ENCODE measurements around the gene DNASE1L1.
"Not testable (repeated sequence)": the region's sequence is repeated elsewhere in the genome, so short reads cannot be mapped to it uniquely, and the experiment has no call there.

The DNASE1L1 gene

GRCh38 chrX:154403192-154403591 lies 5.9 kb downstream of the DNASE1L1 start:
- no peak for DNase-seq

GRCh38 chrX:154402622-154403127 lies 6.4 kb downstream of the DNASE1L1 start:
- no peak for DNase-seq

- DNase-seq: peak in 1 of 2 experiments; percentile 14
These were observed 7.0 kb downstream of the DNASE1L1 start for GRCh38 chrX:154401918-154402621.

GRCh38 chrX:154401045-154401799 lies 7.8 kb downstream of the DNASE1L1 start:
- no peak for DNase-seq

- DNase-seq: not testable (repeated sequence)
These were observed 8.7 kb downstream of the DNASE1L1 start for GRCh38 chrX:154400369-154400817.

GRCh38 chrX:154399527-154400368 lies 9.3 kb downstream of the DNASE1L1 start:
- DNase-seq: no peak

- peak; percentile 43 to 68 for DNase-seq
These were observed 10.2 kb downstream of the DNASE1L1 start for GRCh38 chrX:154398668-154399526.

- DNase-seq: peak; percentile 88 to 90
These were observed 11.0 kb downstream of the DNASE1L1 start, which contains the start of gene RPL10 for GRCh38 chrX:154397888-154398667. TSS of gene RPL10 (plus strand) at chrX:154398377. CDS start at chrX:154398520, 143 bp downstream.

- DNase-seq: peak; percentile 24 to 43
These were observed 11.8 kb downstream of the DNASE1L1 start for GRCh38 chrX:154396973-154397887.

GRCh38 chrX:154396363-154396762 lies 12.7 kb downstream of the DNASE1L1 start:
- not testable (repeated sequence) for DNase-seq

GRCh38 chrX:154389812-154390747 lies 19.0 kb downstream of the DNASE1L1 start:
- not testable (repeated sequence) for DNase-seq

- not testable (repeated sequence) for DNase-seq
These were observed 20.4 kb downstream of the DNASE1L1 start for GRCh38 chrX:154388649-154389048.

GRCh38 chrX:154388094-154388493 lies 21.0 kb downstream of the DNASE1L1 start:
- DNase-seq: not testable (repeated sequence)

GRCh38 chrX:154384284-154384892 lies 24.7 kb downstream of the DNASE1L1 start:
- no peak for DNase-seq

- DNase-seq: no peak
These were observed 25.4 kb downstream of the DNASE1L1 start for GRCh38 chrX:154383359-154384283.

GRCh38 chrX:154382483-154383069 lies 26.5 kb downstream of the DNASE1L1 start:
- no peak for DNase-seq

GRCh38 chrX:154381271-154381670 lies 27.8 kb downstream of the DNASE1L1 start:
- no peak for DNase-seq

All from NCI-H2081 (cell line).